ENCODE results near the gene PPME1. TPM values are rescaled to one million over a fixed set of nuclear protein-coding genes. Genes with fewer than 3 reads are reported as not detected.

Gene PPME1
- total RNA-seq, 1 experiment from 2014 or later = 68.3 TPM

- H3K4me2 ChIP-seq (ENCODE audit: low read length) = peak overlapping the region; percentile 35
- H3K27ac ChIP-seq (ENCODE audit: low read depth, low read length) = peak overlapping the region; percentile 17; the same call in 1 of the 2 replicates
- intact Hi-C loops (cut with micrococcal nuclease) = no loop called here
Measured at GRCh38 chr11:74147199-74147929, 23.7 kb upstream of the PPME1 start.

More at GRCh38 chr11:74147199-74147929, 23.7 kb upstream of the PPME1 start:
- Histone ChIP-seq H3K36me3 (ENCODE audit: control insufficient read depth in 1 of 2, insufficient read depth in 2 of 2, low read length in 2 of 2) (no peaks in the 10 kb centered on the region), H3K9me2 (ENCODE audit: insufficient read depth) (no peaks in the 10 kb centered on the region), H3K4me1 (ENCODE audit: control insufficient read depth in 1 of 2, insufficient read depth in 2 of 2, low read length in 2 of 2) (peaks cover 25 to 28% of the 10 kb centered on the region in 2 experiments), H3K9me3 (ENCODE audit: control insufficient read depth in 1 of 2, insufficient read depth in 1 of 2, low read depth in 1 of 2, low read length in 2 of 2) (no peaks in the 10 kb centered on the region), H3K4me3 (replicated peaks in 1 of 2; ENCODE audit: low read depth in 1 of 2, low read length in 2 of 2) (no peak overlapping the region), H4K20me1 (ENCODE audit: insufficient read depth) (no peaks in the 10 kb centered on the region), H3K27me3 (ENCODE audit: insufficient read depth, low read length) (no peaks in the 10 kb centered on the region), H3K79me2 (ENCODE audit: insufficient read depth, low read length) (peaks cover 10% of the 10 kb centered on the region; the same call in 1 of the 2 replicates), H3K9ac (ENCODE audit: low read length) (no peak overlapping the region), H2AFZ (ENCODE audit: low read depth, low read length, poor library complexity, severe bottlenecking) (no peak overlapping the region)
- ATAC-seq = peak; percentile 91
- BruUV-seq (replicated peaks) = no TSS peak
- ChIA-PET RAD21 (ENCODE audit: low non-redundant PET in 1 of 2, low total read pairs in 2 of 2, uncharacterized antibody in 2 of 2, unreplicated experiment in 2 of 2) (interaction anchor here in 1 of 2 experiments (0.5 kb wide), 1 partner anchor 12 kb away, joined by 3 read pairs; no protein-coding TSS in a partner anchor), POLR2A (interaction anchor here (0.8 to 1.1 kb wide), 2 partner anchors 9 to 12 kb away, joined by 3 read pairs; no protein-coding TSS in a partner anchor), CTCF (no interaction called here)
- no peak for DNase-seq (ENCODE audit: low read depth, low spot score)
- TF ChIP-seq CTCF (IDR thresholded peaks at IDR 0.05 in 2 of 3, conservative IDR thresholded peaks at IDR 0.05 in 1 of 3; ENCODE audit: borderline replicate concordance in 1 of 3, insufficient read depth in 1 of 3, low read depth in 2 of 3, low read length in 2 of 3) (no peak), JUND (IDR thresholded peaks at IDR 0.05) (no peak), EGR1 (IDR thresholded peaks at IDR 0.05; ENCODE audit: low read depth) (no peak), CBX3 (IDR thresholded peaks at IDR 0.05; ENCODE audit: low read depth) (no peak)
